HG02852 (cell line): ENCODE data around the gene PRF1.
"Not testable (repeated sequence)": the region's sequence is repeated elsewhere in the genome, so short reads cannot be mapped to it uniquely, and the experiment has no call there.

Experiments
- ATAC-seq: cut with Tn5 transposase; IDR thresholded peaks from one replicate; pipeline ENCODE4 v1.9.1; 2021; ENCODE audit warnings: mild to moderate bottlenecking, moderate library complexity; ENCODE audit not compliant: unreplicated experiment

Gene PRF1

DNA sequence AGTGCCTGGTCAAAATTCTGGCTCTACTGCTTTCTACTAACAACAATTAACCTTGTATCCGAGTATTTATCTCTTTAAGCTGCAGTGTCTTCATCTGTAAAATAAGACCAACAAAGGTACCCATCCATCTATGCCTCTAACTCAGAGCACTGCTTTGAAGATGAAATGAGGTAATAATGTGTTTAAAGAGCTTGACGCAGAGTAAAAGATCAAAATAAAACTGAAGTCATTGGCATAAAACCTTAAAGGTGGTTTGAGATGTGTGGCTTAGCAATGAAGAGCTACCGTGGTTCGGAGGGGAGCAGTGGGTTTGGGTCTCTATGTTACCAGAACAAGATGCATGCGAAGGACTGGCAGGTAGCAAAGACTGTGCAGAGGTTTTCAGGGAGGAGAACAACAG lies 16.1 kb upstream of the PRF1 start:
- no peak for ATAC-seq

DNA sequence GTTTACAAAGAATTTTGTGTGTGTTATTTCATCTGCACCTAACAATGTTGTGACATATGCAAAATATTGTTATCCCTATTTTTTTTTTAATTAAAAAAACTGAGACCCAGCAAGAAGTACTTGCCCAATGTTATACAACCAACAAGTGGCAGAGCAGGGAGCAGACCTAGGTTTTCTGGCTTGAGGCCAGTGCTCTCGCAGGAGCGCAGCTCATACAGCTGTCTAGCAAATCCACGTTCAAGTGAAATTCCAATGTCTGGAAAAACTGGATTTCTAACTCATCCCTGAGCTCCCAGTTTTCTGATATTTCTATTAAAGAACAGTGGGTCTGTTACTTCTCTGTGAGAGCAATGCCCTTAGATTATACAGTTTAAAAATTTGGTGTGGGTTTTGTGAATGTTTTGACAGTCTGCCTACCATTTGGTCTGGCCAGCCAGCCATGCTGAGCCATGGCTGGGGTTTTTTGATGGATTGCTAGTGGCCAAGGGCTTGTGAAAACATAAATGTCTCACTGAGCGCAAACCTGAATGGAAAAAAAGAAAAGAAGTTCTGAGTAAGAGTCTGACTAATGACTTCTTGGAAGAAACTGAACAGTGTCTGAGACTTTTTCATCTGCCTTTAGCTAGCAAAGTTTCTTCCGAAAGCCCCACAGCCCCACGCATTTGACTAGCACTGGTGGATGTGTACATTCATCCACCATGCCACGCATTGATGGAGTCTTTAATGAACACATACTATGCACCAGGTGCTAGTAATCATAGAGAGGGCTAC lies 15.4 kb upstream of the PRF1 start:
- no peak for ATAC-seq

DNA sequence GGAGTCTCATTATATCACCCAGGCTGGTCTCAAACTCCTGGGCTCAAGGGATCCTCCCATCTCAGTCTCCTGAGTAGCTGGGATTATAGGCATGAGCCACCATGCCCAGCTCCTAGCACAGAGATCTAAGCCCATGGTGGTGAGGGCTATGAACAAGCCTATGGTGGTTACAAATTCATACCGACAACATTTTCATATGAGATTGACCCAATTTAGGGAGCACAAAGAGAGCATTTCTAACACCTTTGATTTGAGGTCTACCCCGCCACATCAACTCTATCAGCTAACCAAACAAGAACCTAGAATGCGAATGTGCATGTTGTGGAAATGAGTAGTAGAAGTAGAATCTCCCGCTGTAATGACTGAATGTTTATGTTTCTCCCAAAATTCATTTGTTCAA lies 14.2 kb upstream of the PRF1 start:
- no peak for ATAC-seq

DNA sequence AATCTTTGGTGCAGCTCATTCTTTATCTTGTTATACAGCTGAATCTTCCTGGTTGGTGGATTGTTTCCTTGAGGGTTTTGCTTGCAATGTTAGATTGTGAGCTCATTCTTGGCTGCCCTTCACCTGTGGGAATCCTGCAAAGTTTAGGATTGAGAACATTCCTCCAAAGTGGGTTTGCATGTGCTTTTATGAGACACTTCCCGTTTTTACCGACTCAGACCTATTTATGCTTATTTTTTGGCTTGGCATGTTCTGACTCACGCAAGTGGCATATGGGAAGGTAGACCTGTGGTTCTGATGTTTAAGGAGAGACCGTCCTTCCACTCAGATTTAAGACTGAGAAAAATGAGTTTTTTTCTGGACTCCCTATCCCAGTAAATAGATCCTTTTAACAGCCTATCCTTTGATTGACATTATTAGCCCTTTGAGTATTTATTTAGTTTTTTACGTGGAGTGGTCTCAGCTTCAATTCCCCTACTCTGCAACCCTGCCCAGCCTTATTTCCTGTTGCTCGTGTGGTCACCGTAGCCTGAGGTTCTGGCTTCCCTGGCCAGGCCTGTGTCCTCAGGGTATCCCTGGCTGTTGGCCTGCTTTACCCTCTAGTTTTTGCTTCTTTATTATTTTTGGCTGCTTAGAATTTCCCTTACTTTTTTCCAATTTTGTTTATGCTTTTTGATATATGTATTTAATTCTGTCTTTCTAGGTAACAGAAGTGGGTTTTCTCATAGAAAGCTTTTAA lies 13.4 kb upstream of the PRF1 start:
- ATAC-seq = no peak

DNA sequence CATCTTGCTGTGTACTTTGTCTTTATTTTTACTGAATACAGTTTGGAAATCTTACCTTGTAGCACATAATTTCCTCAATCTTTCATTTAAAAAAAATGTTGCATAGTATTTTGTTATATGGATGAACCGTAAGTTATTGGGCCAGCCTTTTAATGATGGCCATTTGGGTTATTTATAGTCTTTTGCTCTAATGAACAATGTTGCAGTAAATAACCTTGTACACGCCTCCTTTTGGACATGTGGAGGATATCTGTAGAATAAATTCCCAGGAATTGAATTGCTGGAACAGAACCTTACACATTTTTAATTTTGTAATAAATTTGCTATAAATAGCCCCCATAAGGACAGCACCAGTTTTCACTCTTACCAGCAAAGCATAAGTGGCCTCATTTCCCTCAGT lies 12.7 kb upstream of the PRF1 start:
- ATAC-seq = no peak

DNA sequence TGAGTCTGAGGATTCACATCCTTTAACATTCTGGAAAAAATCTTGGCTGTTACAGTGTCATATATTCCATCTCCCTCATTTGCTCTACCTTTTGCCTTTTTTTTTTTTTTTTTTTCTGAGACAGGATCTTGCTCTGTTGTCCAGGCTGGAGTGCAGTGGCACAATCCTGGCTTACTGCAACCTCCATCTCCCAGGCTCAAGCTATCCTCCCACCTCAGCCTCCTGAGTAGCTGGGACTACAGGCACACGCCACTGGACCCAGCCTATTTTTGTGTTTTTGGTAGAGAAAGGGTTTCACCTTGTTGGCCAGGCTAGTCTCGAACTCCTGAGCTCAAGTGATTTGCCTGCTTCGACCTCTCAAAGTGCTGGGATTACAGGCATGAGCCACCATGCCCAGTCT lies 11.8 kb upstream of the PRF1 start:
- not testable (repeated sequence) for ATAC-seq

DNA sequence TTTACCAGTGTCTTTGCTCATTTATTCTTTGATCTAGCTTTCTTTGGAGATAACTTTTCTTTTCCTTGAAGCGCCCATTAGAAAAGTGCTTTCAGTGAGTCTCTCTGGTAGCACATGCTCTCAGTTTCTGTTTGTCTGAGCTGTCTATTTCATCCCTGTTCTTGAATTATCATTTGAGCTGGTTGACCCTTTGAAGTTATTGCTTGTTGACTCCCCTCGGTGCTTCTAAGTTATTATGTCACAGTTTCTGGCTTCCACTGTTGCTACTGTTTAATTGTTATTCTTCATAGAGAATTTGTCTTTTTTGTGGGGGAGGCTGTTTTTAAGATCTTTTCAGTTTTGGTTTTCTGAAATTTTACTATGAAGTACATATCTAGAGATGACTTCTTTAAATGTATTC lies 11.4 kb upstream of the PRF1 start:
- no peak for ATAC-seq

DNA sequence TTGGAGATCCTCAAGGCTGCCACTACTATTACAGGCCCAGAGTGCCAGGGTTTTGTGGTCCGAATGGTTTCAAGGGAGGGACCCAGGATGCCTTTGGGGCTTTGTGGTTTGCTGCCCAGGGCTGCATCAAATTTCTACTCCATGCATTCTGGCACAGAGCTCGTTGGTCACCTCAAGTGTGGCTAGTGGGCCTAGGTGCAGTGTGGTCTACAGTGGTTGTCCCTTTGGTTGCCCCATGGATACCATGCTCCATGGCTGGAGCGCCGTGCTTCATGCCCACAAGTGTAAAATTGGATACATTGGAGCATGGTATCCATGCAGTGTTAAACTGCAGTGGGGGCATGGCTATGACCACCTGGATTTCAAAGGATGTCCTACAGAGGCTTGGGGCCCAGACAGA lies 5.4 kb upstream of the PRF1 start:
- no peak for ATAC-seq

DNA sequence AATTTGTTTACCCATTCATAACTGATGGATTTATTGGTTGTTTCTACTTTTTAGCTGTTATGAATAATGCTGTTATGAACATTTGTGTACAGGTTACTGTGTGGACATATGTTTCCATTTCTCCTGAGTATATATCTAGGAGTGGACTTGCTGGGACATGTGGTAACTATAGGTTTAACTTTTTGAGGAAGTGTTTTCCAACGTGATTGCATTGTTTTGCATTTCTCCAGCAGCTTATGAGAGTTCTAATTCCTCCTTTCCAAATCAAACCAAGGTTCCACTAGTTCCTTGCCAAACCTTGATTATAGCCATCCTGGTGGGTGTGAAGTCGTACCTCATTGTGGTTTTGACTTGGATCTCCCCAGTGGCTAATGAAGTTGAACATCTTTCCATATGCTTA lies 2.6 kb upstream of the PRF1 start:
- ATAC-seq = no peak

DNA sequence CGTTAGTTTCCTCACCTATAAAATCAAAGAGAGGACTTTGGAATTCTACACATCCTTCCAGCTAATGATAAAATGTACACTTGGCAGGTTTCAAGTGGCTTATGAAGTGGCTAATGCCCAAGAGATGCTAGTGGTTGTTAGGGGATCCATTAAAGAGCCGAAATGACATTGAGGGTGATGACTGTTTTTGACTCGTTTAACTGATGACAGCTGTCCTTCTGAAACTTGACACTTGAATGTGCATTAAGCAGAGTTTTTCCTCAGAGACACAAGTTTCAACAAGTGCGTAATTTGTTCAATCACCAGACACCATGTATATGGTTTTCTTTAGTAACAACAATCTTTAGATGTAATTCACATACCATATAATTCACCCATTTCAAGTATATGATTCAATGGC lies 1.6 kb upstream of the PRF1 start:
- ATAC-seq = no peak

DNA sequence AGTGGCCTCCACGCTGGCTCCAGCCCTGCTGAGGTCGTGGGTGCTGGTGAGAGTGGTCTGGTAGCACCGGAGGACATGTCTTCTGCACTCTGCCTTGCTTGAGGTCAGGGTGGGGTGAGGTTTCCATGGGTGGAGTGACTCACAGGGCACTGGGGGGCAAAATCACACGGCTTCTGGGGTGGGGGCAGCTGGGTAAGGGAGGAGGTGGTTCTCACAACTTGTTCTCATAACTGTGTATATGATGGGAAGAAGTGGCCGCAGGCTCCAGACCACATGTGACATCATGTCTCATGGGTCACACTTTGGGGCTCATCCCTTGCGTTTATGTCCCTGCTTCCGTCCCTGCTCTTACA lies 884 bp upstream of the PRF1 start:
- ATAC-seq = no peak

DNA sequence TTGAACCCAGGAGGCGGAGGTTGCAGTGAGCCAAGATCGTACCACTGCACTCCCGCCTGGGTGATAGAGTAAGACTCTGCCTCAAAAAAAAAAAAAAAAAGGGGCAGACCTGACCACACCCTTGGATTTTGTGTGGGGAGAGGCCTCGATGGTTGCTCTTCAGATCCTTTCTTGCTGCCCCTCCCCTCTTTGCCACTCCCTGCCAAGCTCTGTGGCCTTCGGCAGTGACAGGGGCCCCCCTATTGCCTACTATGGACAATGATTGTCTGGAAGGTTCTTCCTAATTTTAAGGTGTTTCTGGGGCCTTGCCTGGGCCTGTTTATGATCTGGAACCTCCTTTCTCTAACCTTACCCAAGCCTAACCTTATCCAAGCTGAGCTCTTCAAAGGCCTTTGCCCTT lies 795 bp downstream of the PRF1 start:
- no peak for ATAC-seq

DNA sequence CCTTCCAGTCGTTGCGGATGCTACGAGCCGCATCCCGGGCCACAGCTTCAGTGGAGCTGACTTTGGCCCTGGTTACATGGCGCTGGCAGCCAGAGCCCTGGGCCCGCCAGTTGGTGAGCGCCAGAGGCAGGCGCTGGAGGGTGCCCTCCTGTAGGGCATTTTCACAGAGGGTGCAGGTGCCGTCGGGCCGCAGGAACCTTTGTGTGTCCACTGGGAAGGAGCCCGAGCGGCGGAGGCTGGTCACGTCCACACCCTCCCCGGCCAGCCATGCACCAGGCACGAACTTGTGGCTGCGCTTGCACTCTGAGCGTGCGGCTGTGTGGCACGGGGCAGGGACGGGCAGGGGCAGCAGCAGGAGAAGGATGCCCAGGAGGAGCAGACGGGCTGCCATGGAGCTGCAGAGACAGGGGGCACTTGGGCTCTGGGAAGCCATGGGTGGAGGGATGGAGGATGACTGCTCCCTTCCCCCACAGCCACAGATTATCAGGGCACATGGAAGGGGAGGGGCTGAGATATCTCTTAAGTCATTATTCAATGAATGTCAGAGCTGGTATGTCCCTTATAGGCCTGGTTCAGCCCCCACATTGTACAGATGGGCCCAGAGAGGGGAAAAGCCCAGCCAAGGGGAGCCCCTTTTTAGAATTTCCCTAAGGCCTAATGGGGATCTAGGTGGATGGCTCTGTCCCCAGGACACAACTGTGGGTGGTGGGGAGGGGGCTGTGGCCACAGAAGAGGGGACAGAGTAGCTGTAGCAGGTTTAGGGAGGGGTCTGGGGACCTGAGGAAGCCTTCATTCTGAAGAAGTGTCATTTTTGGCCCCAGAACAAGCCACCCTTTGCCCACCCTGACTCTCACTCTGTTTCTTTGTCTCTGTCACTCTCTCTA lies 1.8 kb downstream of the PRF1 start:
- ATAC-seq = no peak

DNA sequence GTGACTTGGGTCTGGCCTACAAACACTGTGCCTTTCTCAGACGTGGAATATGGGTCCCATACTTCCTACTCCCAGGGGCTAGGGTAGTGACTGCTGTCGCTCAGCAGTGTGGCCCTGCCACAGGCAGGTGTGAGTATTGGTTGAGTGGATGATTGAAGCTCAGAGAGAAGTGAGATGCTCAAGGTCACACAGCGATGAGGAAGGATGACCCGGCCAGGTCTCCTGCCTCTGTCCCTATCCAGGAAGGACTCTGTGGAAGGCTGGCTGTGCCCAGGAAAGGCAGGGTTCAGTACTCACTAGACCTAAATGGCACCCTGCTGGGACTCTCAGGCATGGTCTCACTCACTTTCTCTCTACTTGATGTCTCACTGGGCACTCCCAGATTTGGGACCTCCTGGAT lies 2.8 kb downstream of the PRF1 start:
- ATAC-seq = no peak

DNA sequence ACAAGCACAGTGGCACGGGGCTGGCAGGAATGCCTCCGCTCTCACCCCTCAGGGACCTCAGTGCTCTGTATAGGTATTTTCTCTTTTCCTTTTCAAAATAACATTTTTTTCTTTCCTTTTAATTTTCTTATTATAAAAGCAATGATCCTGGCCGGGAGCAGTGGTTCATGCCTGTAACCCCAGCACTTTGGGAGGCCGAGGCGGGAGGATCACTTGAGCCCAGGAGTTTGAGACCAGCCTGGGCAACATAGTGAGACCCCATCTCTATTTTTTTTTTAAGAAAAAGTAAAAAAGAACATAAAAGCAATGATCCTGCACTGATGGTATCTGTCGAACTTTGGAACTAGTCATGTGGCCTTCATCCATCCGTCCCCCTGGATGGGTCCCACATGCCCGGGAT lies 3.2 kb downstream of the PRF1 start:
- no peak for ATAC-seq

DNA sequence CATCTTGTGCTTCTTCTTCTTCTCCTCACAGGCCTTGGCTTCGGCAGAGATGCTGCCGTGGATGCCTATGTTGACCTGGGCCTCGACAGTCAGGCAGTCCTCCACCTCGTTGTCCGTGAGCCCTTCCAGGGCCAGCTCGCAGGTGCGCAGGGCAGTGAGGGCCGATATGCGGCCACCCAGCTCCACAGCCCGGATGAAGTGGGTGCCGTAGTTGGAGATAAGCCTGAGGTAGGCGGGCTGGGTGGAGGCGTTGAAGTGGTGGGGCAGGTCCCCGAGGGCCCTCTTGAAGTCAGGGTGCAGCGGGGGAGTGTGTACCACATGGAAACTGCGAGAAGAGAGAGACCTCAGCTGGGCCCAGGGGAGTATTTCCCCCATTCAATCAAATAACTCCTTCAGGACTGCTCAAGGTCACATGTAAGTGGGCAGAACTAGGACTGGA lies 3.7 kb downstream of the PRF1 start:
- no peak for ATAC-seq

DNA sequence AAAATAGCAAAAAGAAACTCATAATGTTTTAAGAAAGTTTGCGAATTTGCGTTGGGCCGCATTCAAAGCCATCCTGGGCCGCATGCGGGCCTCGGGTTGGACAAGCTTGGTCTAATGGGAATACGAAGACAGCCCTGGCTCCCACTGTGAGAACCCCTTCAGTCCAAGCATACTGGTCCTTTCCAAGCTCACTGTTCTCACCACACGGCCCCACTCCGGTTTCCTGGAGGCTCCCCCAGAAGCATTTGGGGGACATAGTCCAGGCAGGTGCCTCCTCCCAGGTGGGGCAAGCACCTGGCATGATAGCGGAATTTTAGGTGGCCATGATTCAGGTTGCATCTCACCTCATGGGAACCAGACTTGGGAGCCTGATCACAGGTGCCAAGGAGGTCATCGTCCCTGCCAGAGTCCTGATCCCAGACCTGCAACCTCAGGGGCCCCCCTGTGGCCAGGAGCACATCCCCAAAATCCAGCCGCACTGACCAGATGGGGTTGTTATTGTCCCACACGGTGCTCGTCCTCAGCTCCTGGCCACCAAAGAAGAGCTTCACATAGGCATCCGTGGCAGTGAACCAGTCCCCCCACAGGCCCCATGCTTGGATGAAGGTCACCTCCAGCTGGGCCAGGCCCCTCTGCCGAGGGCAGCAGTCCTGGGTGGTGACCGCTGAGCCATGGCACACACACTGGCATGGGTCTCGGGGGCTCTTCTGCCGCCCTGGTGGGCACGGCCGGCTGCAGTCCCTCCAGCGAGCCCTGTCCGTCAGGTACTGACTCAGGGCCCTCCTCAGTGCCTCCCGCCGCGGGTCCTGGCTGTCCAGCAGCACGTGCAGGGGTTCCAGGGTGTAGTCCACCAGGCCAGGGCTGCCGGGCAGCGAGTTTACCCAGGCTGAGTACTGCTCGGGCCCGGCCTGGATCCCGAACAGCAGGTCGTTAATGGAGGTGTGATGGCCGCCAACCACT lies 4.4 kb downstream of the PRF1 start:
- no peak for ATAC-seq

DNA sequence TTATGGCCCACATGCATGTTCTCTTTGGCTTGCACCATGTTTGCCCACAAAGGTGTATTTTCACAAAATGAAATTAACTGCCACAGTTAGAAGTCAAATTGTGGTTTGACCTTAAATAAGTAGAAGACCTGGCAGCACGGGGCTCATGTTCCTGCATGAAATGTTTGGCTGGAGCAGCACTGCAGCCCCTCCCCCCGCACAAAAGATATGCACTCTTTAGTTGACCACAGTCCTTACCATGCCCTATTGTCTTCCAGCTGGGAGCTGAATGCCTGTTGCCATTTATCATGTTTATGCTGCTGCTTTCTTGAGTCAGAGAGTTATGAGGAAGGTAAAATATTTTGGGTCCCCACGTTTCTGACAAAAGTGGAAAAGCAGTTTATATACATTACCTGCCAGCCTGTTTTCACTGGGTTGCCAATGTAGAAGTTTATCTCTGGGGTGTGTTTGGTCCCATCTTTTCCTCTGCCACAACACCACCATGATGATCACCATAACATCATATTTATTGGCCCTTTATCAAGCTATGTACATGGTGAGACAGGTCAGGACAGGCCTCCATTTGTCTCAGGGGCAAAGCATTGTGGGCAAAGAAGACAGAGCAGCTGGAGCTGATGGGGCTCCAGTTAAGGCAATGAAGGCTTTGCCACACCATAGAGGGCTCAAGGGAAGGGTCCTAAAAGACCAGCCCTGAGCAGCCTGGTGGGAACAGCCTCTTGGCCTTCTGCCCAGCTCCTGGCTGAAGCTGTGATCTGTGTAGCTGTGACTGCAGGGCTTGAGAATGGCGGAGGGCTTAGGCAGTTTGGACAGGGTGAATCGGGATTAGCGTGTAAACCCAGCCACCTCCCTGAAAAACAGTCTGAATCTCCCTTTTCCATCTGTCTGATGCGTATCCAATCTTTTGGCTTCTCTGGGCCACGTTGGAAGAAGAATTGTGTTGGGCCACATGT lies 5.4 kb downstream of the PRF1 start:
- no peak for ATAC-seq

DNA sequence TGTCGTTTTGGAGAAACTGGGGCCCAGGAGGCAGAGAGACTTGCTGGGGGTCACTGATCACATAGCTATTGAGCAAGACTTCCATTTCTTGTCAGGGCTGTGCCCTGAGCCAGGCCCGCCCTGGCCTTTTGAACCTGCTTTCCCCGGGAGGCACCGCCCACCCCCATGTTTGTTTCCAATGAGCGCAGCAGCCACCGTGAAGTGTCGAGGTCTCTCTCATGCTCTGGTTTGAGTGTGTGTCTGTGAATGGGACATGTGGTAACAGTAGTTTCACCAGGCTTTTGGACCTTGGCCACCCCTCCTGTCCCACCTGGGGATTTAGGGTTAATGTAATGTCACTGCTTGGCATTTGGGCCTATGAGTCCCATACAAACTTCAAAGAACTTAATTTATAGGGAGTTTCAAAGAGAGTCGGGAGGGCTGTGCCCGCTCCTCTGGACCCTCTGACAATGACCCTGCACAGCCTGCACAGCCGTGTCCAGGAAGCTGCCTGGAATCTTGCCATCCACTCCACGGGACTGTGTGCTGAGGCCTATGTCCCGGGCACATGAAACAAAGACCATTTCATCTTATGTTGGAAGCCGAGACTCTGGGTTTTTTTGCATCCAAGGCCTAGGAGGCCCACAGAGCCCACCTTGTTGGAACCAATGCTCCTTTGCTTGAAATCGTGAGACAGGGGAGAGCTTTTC lies 6.3 kb downstream of the PRF1 start:
- ATAC-seq = no peak
